HepG2 (cell line): Measurements from ENCODE around the gene ZSCAN2. TPM values are rescaled to one million over a fixed set of nuclear protein-coding genes. Genes with fewer than 3 reads are reported as not detected.

Source experiments
- BCL3 ChIP-seq: sonication (generic); formaldehyde crosslinking; IDR thresholded peaks from 2 replicates; pipeline ENCODE4 v1.5.1; 2020; ENCODE audit warnings: mild to moderate bottlenecking, missing genetic modification reagents, moderate library complexity
- FOXP1 ChIP-seq, 2 experiments: fragments of 450-650 bp in 1 of 2; IDR thresholded peaks; 2 replicates each; pipeline ENCODE4 v1.6.1; 2017 to 2018; ENCODE audit warnings: antibody characterized with exemption in 1 of 2
- SYNCRIP ChIP-seq: fragments of 200-400 bp; formaldehyde crosslinking; IDR thresholded peaks from 2 replicates; pipeline ENCODE4 v1.6.1; 2018; ENCODE audit warnings: mild to moderate bottlenecking, low read depth, low read length; ENCODE audit not compliant: insufficient read depth
- THRA ChIP-seq: sonication (generic); formaldehyde crosslinking; IDR thresholded peaks from 2 replicates; pipeline ENCODE4 v1.4.0; 2020; ENCODE audit warnings: missing genetic modification reagents, borderline replicate concordance
- ZNF367 ChIP-seq: sonication (generic); formaldehyde crosslinking; IDR thresholded peaks from 2 replicates; pipeline ENCODE4 v1.4.0; 2020; ENCODE audit warnings: missing genetic modification reagents, borderline replicate concordance
- polyA plus RNA-seq, 8 experiments: library from polyadenylated mRNA; depleted of rRNA in 3 of 8; stranded (reverse) in 7 of 8; unstranded in 1 of 8; fragments of >200 nt; fragmentation: Illumina TruSeq in 4 of 8; extraction: Trizol in 4 of 8; gene quantifications; 2 replicates each; pipeline versions ENCODE4 v1.2.1 to v1.2.3, GENCODE V29; 2011 to 2016; ENCODE audit warnings: low read depth in 4 of 8, missing spikeins in 1 of 8, mixed read lengths in 1 of 8; ENCODE audit not compliant: insufficient read depth in 1 of 8
- total RNA-seq, 5 experiments: library from RNA; depleted of rRNA; stranded (reverse); fragments of >200 nt; fragmentation: Illumina TruSeq; extraction: Trizol; gene quantifications; 2 replicates each; pipeline ENCODE4 v1.2.3, GENCODE V29; 2016; ENCODE audit warnings: low read depth in 1 of 5
- TF ChIP-seq, protein P1 (sequence below): sonication (generic); formaldehyde crosslinking; IDR thresholded peaks from 2 replicates; pipeline ENCODE4 v1.5.0; 2020; ENCODE audit warnings: mild to moderate bottlenecking, missing genetic modification reagents, moderate library complexity

Gene ZSCAN2
- total and polyA plus RNA-seq, 2 of the 13 experiments (the other 11 are each of a cell fraction or from before 2014, with no cell fraction given) = 11.4 to 21.5 TPM

DNA sequence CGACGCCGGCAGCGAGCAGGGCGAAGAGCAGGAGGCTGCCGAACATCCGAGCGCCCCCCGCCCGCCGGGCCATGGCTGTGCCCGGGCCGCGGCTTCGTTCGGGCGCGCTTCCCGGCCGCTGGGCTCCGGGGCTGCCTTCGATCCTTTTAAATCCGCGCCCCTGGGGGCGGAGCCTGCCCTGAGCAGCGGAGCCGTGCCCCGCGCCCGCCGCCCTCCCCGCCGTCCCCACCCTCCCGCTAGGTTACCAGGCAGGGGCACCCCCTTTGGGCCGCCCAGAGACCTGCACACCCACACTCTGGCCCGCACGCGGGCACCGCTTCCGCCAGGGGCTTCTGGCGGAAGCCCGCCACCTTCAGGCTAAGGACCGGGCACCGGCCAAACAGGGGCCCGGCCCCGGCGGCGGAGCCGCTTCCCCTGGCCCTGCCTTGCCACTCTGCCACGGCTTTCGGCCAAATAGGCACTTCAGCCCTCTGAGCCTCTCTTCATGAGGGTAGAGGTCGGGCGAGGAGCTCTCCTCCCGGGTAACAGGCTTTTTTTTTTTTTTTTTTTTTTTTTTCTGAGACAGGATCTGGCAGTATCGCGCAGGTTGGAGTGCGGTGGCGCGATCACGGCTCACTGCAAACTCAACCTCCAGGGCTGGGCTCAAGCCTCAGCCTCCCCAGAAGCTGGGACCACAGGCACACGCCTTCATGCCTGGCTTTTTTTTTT lies 57.4 kb downstream of the ZSCAN2 start, which contains the start of gene NMB (continued):
- TF ChIP-seq, protein P1, sequence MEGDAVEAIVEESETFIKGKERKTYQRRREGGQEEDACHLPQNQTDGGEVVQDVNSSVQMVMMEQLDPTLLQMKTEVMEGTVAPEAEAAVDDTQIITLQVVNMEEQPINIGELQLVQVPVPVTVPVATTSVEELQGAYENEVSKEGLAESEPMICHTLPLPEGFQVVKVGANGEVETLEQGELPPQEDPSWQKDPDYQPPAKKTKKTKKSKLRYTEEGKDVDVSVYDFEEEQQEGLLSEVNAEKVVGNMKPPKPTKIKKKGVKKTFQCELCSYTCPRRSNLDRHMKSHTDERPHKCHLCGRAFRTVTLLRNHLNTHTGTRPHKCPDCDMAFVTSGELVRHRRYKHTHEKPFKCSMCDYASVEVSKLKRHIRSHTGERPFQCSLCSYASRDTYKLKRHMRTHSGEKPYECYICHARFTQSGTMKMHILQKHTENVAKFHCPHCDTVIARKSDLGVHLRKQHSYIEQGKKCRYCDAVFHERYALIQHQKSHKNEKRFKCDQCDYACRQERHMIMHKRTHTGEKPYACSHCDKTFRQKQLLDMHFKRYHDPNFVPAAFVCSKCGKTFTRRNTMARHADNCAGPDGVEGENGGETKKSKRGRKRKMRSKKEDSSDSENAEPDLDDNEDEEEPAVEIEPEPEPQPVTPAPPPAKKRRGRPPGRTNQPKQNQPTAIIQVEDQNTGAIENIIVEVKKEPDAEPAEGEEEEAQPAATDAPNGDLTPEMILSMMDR (CRISPR knock-in tag) = peak; percentile 80
- TF ChIP-seq BCL3 (CRISPR knock-in tag) = peak; percentile 43; the same call in 1 of the 2 replicates
- TF ChIP-seq SYNCRIP = no peak
- no peak for TF ChIP-seq FOXP1 (IDR thresholded peaks at IDR 0.05)
- TF ChIP-seq FOXP1 (CRISPR knock-in tag; IDR thresholded peaks at IDR 0.05) = no peak
- no peak; the same call in 1 of the 2 replicates for TF ChIP-seq ZNF367 (CRISPR knock-in tag)
- TF ChIP-seq THRA (CRISPR knock-in tag) = no peak
